Breast epithelium (tissue), 3 donors: ENCODE results near the gene NR4A1.

ENCODE experiments used
- POLR2A ChIP-seq: fragments of 450-650 bp; IDR thresholded peaks from one replicate; pipeline ENCODE4 v1.6.1; 2016; ENCODE audit warnings: antibody characterized with exemption, mild to moderate bottlenecking, moderate library complexity
- POLR2AphosphoS5 ChIP-seq, 3 donors: sonication (generic); formaldehyde crosslinking; IDR thresholded peaks; one replicate each; pipeline ENCODE4 v1.6.1; 2017; ENCODE audit warnings: antibody characterized with exemption in 3 of 3
- TF ChIP-seq, protein P1 (sequence below), 3 donors: fragments of 450-650 bp; IDR thresholded peaks; one replicate each; pipeline ENCODE4 v1.5.1; 2016 to 2017; ENCODE audit warnings: antibody characterized with exemption in 3 of 3, mild to moderate bottlenecking in 3 of 3, moderate library complexity in 3 of 3

DNA sequence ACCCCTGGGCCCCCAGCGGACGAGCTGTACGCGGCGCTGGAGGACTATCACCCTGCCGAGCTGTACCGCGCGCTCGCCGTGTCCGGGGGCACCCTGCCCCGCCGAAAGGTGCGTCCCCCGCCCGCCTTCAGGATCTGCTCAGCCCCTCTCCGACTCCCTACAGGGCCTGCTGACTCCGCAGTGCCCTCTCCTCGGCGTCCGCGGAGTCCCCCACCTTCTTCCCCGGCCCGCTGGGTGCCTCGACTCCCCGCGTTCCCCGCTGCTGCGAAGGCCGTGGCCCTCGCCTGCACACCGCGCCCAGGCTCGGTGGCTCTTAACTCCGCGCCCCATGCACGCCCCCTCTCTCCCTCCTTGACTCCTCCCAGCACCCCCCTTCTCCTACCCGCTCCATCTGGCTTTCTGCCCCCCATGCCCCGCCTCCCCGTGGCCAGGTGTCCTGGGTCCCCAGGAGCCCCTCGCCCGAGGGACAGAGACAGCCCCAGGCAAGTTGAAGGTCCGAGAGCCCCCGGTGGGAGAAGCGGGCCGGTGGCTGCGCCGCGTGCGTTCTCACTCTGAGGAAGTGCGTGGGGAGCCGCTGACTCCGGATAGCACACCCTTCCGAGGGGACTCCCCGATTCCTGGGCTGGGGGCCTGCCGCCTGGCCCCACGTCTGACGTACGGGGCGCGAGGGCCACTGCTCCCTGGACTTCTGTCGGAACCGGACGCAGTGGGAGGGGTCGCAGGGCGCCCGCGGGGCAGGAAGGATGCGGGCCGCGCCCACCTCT is 43.9 kb upstream of the NR4A1 start:
- TF ChIP-seq, protein P1, sequence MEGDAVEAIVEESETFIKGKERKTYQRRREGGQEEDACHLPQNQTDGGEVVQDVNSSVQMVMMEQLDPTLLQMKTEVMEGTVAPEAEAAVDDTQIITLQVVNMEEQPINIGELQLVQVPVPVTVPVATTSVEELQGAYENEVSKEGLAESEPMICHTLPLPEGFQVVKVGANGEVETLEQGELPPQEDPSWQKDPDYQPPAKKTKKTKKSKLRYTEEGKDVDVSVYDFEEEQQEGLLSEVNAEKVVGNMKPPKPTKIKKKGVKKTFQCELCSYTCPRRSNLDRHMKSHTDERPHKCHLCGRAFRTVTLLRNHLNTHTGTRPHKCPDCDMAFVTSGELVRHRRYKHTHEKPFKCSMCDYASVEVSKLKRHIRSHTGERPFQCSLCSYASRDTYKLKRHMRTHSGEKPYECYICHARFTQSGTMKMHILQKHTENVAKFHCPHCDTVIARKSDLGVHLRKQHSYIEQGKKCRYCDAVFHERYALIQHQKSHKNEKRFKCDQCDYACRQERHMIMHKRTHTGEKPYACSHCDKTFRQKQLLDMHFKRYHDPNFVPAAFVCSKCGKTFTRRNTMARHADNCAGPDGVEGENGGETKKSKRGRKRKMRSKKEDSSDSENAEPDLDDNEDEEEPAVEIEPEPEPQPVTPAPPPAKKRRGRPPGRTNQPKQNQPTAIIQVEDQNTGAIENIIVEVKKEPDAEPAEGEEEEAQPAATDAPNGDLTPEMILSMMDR (IDR thresholded peaks at IDR 0.05): peak in 1 of 3 donors; percentile 6
- TF ChIP-seq POLR2A (no peak), POLR2AphosphoS5 (IDR thresholded peaks at IDR 0.05) (peak; percentile 0 to 32 (median 8))
